Epithelial cell of proximal tubule (primary cell): ENCODE results near the gene TBL3. TPM values are rescaled to one million over a fixed set of nuclear protein-coding genes. Genes with fewer than 3 reads are reported as not detected.
"Not testable (repeated sequence)": the region's sequence is repeated elsewhere in the genome, so short reads cannot be mapped to it uniquely, and the experiment has no call there.

Experiments
- DNase-seq: peaks from one replicate; pipeline ENCODE4 v3.0.0-alpha.2; 2011; ENCODE audit warnings: low read depth
- H3K4me3 ChIP-seq: 2 replicates; pipeline ENCODE4 v1.5.1; 2011; ENCODE audit warnings: low read depth, mild to moderate bottlenecking, low read length
- CTCF ChIP-seq: conservative IDR thresholded peaks from 2 replicates; pipeline ENCODE4 v1.5.1; 2012; ENCODE audit warnings: low read depth, mild to moderate bottlenecking, low read length
- total RNA-seq: library from RNA; depleted of rRNA; stranded (reverse); fragments of >200 nt; gene quantifications from 2 replicates; pipeline ENCODE4 v1.2.3, GENCODE V29; 2015

The TBL3 gene
- total RNA-seq, 1 donor from 2014 or later = 127 TPM

DNA sequence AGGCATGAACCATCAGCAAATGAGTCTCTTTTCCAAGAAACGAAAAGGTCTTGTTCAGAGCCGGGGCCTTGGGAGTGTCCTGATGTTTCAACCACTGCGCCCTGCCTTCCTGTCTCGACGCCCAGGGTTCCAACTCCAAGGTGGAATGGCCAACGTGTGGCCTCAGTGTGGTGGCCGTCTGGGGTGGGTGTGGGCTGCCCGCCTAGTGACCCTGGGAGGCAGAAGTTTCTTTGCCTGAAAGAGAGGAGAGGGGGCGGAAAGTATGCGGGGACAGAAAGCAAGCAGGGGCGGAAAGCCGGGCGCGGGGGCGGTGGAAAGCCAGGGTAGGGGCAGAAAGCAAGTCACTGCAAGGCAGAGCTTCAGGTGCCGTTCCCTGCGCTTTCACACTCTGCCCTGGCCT is 32.9 kb upstream of the TBL3 start:
- DNase-seq = no peak
- no peak overlapping the region for H3K4me3 ChIP-seq
- no peak for TF ChIP-seq CTCF

- not testable (repeated sequence) for H3K4me3 ChIP-seq, DNase-seq
These were observed 32.0 kb upstream of the TBL3 start for GRCh38 chr16:1939833-1940232.

DNA sequence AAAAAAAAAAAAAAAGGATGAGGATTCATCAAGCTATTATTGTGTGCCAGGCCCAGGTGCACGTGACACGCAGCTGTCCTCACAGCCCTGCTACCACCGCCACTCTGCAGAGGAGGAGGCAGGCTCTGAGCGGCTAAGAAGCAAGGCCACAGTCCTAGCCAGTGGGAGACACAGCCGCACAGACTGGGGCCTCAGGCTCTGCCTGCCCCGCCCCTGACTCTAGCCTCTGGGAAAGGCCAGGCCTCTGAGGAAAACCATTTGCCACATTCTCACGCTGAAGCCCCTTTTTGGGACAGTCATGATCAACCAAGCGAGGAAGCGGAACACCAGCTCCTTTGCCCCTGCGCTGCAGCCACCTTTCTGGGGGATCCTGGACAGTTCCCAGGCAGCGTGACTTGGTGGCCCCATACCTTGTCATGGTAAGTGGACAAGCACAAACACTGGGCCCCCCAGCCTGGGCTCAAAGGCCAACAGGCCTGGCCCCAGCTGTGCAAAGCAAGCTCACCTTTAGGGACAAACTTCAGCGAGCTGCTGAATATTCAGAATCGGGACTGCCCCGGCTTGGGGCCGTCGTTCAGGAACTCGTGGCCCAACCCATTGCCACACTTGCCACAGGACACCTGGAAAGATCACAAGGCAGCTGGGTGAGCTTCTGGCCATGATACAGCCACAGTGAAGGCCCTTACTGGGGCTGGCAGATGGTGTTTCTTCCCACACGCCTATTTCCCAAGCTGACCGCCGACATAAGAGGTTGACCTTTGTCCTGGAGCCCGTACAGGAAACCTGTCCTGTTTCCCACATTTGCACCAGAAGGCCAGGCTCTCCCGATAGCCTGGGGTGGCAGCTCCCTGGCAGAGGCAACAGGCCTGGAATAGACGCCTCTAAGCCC is 31.3 kb upstream of the TBL3 start:
- peak overlapping the region; percentile 98 for H3K4me3 ChIP-seq
- TF ChIP-seq CTCF = no peak
- DNase-seq = no peak

GRCh38 chr16:1941162-1942046 is 30.4 kb upstream of the TBL3 start:
- peak; percentile 70 for DNase-seq
- peak; percentile 70 for TF ChIP-seq CTCF
- H3K4me3 ChIP-seq = peak overlapping the region; percentile 98

DNA sequence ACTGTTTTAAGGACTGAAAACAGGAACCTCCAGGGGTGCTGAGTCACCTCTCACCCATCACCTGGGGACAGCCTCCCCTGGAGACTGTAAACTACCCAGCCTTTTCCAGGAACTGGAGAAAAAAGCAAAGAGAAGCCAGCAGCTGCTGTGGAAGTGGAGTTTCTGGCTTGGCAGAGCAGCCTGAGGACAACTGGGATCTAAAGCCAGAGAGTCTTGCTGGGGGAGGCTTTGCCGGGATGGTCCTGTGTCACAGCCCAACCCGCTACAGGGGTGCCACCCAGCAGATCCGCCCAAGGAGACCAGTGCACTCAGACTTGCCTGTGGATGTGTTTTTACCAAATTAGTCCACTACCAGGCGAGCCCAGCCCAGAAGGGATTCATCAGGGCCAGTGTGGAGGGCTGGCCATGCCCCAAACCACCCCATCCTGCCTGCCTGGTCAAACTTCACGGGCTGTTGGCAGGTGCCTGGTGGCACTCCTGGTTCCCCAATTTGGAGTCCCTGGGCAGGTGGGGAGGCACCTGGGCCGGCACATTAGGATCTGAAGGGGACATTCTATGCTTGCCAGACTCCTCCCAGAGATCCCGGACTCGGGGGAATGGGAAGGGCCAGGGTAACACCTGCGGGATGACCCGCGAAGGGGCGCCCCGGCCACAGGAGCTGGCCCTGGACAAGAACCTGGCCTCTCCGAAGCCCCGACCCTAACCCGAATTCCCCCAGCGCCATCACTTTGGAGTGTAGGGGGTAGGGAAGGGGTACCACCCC is 29.6 kb upstream of the TBL3 start:
- no peak for DNase-seq
- peak overlapping the region; percentile 98 for H3K4me3 ChIP-seq
- no peak for TF ChIP-seq CTCF

DNA sequence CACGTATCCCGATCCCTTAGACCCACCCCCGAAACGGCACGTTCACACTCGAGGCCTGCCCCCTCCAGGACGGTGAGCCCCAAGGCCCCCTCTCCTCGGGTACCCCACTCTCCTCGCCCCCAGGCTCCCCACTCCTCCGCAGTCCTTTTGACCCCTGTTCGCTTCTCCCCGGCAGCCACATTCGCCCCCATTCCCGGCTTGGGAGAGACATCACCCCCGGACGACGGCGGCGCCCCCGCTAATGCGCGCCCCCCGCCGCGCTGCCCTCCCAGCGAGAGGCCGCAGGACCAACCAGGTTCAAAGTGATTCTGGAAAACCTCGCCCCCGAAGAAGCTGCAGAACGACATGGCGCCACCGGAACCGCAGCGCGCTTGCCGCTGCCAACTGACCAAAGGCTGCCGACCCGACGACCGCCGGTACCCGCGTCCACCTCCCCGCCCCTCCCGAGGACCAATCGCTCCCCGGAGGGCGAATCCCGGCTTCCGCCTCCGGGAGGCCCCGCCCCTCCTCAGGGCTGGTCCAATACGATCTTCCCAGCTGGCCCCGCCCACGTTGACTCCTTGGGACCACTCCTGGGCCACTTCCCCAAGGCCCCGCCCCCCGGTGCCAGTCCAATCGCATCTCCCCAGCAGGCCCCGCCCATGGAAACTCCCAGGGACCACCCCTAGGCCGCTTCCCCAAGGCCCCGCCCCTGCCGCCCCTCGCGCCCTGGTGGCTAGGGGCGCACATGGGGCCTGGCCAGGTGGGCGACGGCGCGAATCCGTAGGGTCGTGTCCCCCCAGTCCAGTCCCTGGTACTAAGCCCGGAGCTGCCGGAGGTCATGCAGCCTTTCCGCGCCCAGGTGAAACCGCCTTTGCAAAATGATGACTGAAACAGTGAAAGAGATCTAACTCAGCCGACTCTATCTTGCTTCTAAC is 28.8 kb upstream of the TBL3 start, which contains the start of gene MSRB1:
Gene MSRB1 (minus strand): TSS at position 390 of the 917 bp plus-strand sequence. CDS start 43 bp downstream, at position 347.
- peak; percentile 67 for DNase-seq
- H3K4me3 ChIP-seq = peak within 1 kb of the TSS; percentile 98
- TF ChIP-seq CTCF = no peak
